PC-9 (cell line): ENCODE measurements around the gene SFSWAP. TPM values are rescaled to one million over a fixed set of nuclear protein-coding genes. Genes with fewer than 3 reads are reported as not detected.

ENCODE experiments used
- BruUV-seq: library from RNA; stranded (reverse); fragments of 400-500 nt; replicated peaks from 2 replicates; lab custom pipeline; 2021; lab: Mats Ljungman, UMichigan
- CTCF ChIA-PET: fragments of 300-600 bp; sonication (Branson Sonifier 250); formaldehyde crosslinking; loops from one replicate; lab custom pipeline; 2022; ENCODE audit warnings: antibody characterized with exemption; lab: Charles Lee
- POLR2A ChIA-PET: fragments of 300-600 bp; sonication (Branson Sonifier 250); formaldehyde crosslinking; loops from one replicate; lab custom pipeline; 2022; ENCODE audit warnings: antibody characterized with exemption; ENCODE audit not compliant: unreplicated experiment; lab: Charles Lee
- DNase-seq, 2 experiments: peaks; one replicate each; pipeline versions ENCODE4 v3.0.0 to v3.0.0-alpha.2; 2015 to 2022; ENCODE audit warnings: mixed read lengths in 1 of 2
- H2AFZ ChIP-seq: fragments of 200-600 bp; sonication (generic); 2 replicates; pipeline ENCODE4 v1.8.1; 2017; ENCODE audit warnings: antibody characterized with exemption
- H3F3A ChIP-seq: fragments of 200-600 bp; sonication (generic); 2 replicates; pipeline ENCODE4 v1.8.1; 2017; ENCODE audit warnings: antibody characterized with exemption, mild to moderate bottlenecking, low read depth; ENCODE audit not compliant: insufficient read depth
- H3K27ac ChIP-seq: fragments of 200-600 bp; sonication (generic); 2 replicates; pipeline ENCODE4 v1.6.1; 2016; ENCODE audit warnings: mixed run types
- H3K27me3 ChIP-seq: fragments of 200-600 bp; sonication (generic); 2 replicates; pipeline ENCODE4 v1.6.1; 2016; ENCODE audit warnings: low read depth, mixed run types; ENCODE audit not compliant: insufficient read depth
- H3K36me3 ChIP-seq: fragments of 200-600 bp; sonication (generic); 2 replicates; pipeline ENCODE4 v1.6.1; 2016; ENCODE audit warnings: low read depth, mixed run types
- H3K4me1 ChIP-seq: fragments of 200-600 bp; sonication (generic); replicated peaks from 2 replicates; pipeline ENCODE4 v1.6.1; 2016; ENCODE audit warnings: mixed run types; ENCODE audit not compliant: insufficient read depth
- H3K4me2 ChIP-seq: fragments of 200-600 bp; sonication (generic); 2 replicates; pipeline ENCODE4 v1.6.1; 2017; ENCODE audit warnings: mixed run types
- H3K4me3 ChIP-seq: fragments of 200-600 bp; sonication (generic); 2 replicates; pipeline ENCODE4 v1.6.1; 2016; ENCODE audit warnings: mixed run types
- H3K79me2 ChIP-seq: fragments of 200-600 bp; sonication (generic); 2 replicates; pipeline ENCODE4 v1.6.1; 2017; ENCODE audit warnings: low read depth, mixed run types
- H3K9me2 ChIP-seq: fragments of 200-600 bp; sonication (generic); 2 replicates; pipeline ENCODE4 v1.8.1; 2017; ENCODE audit warnings: mild to moderate bottlenecking; ENCODE audit not compliant: insufficient read depth
- H3K9me3 ChIP-seq: fragments of 200-600 bp; sonication (generic); 2 replicates; pipeline ENCODE4 v1.8.1; 2016; ENCODE audit warnings: low read depth; ENCODE audit not compliant: insufficient read depth
- H4K20me1 ChIP-seq: fragments of 200-600 bp; sonication (generic); 2 replicates; pipeline ENCODE4 v1.8.1; 2017; ENCODE audit not compliant: insufficient read depth
- EZH2 ChIP-seq: fragments of 200-600 bp; sonication (generic); IDR thresholded peaks from 2 replicates; pipeline ENCODE4 v1.8.0; 2017; ENCODE audit warnings: antibody characterized with exemption, low read depth
- intact Hi-C: fragments of 100-400 bp; cut with micrococcal nuclease; formaldehyde crosslinking; loops from one replicate; pipeline ENCODE4 v1.10.0; 2022; ENCODE audit not compliant: unreplicated experiment
- total RNA-seq: library from RNA; stranded (reverse); gene quantifications from 2 replicates; pipeline ENCODE4 v1.2.3, GENCODE V29; 2021
- TF ChIP-seq, protein P1 (sequence below): fragments of 200-600 bp; sonication (generic); conservative IDR thresholded peaks from 2 replicates; pipeline ENCODE4 v1.6.1; 2017; ENCODE audit warnings: mixed run types, antibody characterized with exemption, mild to moderate bottlenecking, moderate library complexity

SFSWAP gene
- total RNA-seq, 1 experiment from 2014 or later: 40.7 TPM

DNA sequence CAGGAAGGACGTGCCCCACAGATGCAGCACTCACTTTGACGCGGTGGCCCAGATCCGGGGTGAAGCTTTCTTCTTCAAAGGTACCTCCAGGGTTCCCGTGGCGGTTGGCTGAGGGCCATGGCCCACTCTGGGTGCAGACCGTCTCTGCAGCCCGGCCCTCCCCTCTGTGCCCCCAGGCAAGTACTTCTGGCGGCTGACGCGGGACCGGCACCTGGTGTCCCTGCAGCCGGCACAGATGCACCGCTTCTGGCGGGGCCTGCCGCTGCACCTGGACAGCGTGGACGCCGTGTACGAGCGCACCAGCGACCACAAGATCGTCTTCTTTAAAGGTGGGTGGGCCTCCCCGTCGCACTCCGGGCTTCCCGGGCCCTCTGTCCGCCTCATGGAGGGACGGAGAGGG, 134.2 kb downstream of the SFSWAP start:
- Histone ChIP-seq H3K27me3 (peaks cover 3% of the 10 kb centered on the region; the same call in 1 of the 2 replicates), H4K20me1 (no peaks in the 10 kb centered on the region), H3K27ac (no peak overlapping the region), H3K4me2 (no peak overlapping the region), H3K4me1 (no peaks in the 10 kb centered on the region), H3K9me2 (no peaks in the 10 kb centered on the region), H3K4me3 (no peak overlapping the region), H3K36me3 (no peaks in the 10 kb centered on the region), H3K9me3 (no peaks in the 10 kb centered on the region), H3F3A (no peaks in the 10 kb centered on the region), H2AFZ (no peak overlapping the region), H3K79me2 (no peaks in the 10 kb centered on the region)
- POLR2A ChIA-PET: no interaction called here
- no peak for DNase-seq
- TF ChIP-seq, protein P1, sequence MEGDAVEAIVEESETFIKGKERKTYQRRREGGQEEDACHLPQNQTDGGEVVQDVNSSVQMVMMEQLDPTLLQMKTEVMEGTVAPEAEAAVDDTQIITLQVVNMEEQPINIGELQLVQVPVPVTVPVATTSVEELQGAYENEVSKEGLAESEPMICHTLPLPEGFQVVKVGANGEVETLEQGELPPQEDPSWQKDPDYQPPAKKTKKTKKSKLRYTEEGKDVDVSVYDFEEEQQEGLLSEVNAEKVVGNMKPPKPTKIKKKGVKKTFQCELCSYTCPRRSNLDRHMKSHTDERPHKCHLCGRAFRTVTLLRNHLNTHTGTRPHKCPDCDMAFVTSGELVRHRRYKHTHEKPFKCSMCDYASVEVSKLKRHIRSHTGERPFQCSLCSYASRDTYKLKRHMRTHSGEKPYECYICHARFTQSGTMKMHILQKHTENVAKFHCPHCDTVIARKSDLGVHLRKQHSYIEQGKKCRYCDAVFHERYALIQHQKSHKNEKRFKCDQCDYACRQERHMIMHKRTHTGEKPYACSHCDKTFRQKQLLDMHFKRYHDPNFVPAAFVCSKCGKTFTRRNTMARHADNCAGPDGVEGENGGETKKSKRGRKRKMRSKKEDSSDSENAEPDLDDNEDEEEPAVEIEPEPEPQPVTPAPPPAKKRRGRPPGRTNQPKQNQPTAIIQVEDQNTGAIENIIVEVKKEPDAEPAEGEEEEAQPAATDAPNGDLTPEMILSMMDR: no peak
- TF ChIP-seq EZH2: no peak
- intact Hi-C loops: no loop called here
- BruUV-seq: no TSS peak
- CTCF ChIA-PET: no interaction called here

DNA sequence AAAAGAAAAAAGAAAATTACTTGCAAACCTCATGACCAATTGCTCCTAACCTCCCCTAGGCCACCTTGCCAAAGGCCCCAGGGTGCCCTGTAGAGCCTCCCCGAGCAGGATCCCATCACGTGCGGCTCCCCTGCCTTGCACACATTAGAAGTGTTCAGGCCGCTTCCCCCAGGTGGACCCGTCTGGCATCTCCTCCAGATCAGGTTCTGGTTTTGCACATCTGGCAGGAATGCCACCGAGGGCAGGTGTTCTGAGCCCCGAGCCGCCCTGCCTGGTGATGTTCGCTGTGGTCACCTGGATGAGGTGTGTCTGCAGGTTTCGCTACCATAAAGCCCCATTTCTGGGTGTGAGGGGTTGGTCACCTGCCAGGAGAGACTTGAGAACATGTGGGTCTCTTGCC, 136.6 kb downstream of the SFSWAP start:
- no peaks in the 10 kb centered on the region for H3K9me2 ChIP-seq
- H4K20me1 ChIP-seq: no peaks in the 10 kb centered on the region
- no peaks in the 10 kb centered on the region for H3K9me3 ChIP-seq
- H2AFZ ChIP-seq: no peak overlapping the region
- no peaks in the 10 kb centered on the region for H3K36me3 ChIP-seq
- no peak for DNase-seq
- no peak overlapping the region for H3K4me2 ChIP-seq
- TF ChIP-seq, protein P1: no peak
- no peak for TF ChIP-seq EZH2
- H3K27ac ChIP-seq: no peak overlapping the region
- ChIA-PET CTCF (no interaction called here), POLR2A (no interaction called here)
- H3K4me3 ChIP-seq: no peak overlapping the region
- H3K27me3 ChIP-seq: peaks cover 3% of the 10 kb centered on the region; the same call in 1 of the 2 replicates
- BruUV-seq: no TSS peak
- intact Hi-C loops: no loop called here
- H3F3A ChIP-seq: no peaks in the 10 kb centered on the region
- H3K79me2 ChIP-seq: no peaks in the 10 kb centered on the region
- H3K4me1 ChIP-seq: 0 out of 2 replicates have a peak, but pooled peaks cover 3% of the 10 kb centered on the region

DNA sequence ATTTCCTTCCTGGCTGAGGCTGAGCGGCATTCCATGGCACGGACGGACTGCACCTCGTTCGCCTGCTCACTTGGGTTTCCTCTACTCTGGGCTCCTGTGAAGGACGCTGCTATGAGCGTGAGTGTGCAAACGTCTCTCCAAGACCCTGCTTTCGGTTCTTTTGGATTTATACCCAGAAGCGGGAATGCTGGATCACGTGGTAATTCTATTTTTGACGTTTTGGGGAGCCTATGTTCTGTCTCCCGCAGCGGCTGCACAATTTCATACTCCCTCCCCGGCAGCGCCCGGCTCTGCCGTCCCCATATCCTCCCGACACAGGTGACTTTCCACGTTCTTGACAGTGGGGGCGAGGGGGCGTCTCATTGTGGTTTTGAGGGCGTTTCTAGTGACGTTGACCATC, 137.9 kb downstream of the SFSWAP start:
- intact Hi-C loops: no loop called here
- H3K4me3 ChIP-seq: no peak overlapping the region
- TF ChIP-seq EZH2: no peak
- TF ChIP-seq, protein P1: no peak
- CTCF ChIA-PET: no interaction called here
- H3F3A ChIP-seq: peaks cover 5% of the 10 kb centered on the region; the same call in 1 of the 2 replicates
- H3K27me3 ChIP-seq: peaks cover 3% of the 10 kb centered on the region; the same call in 1 of the 2 replicates
- H3K79me2 ChIP-seq: no peaks in the 10 kb centered on the region
- BruUV-seq: no TSS peak
- 0 out of 2 replicates have a peak, but pooled peaks cover 3% of the 10 kb centered on the region for H3K4me1 ChIP-seq
- no peaks in the 10 kb centered on the region for H3K9me2 ChIP-seq
- H3K27ac ChIP-seq: no peak overlapping the region
- H2AFZ ChIP-seq: no peak overlapping the region
- no peak overlapping the region for H3K4me2 ChIP-seq
- POLR2A ChIA-PET: no interaction called here
- no peaks in the 10 kb centered on the region for H4K20me1 ChIP-seq
- H3K9me3 ChIP-seq: no peaks in the 10 kb centered on the region
- no peaks in the 10 kb centered on the region for H3K36me3 ChIP-seq
- DNase-seq: no peak

Other genes starting within 250 kb of the SFSWAP start
- gene MMP17, start 117.3 kb downstream of the SFSWAP start, total RNA-seq: 3.3 and 5.4 TPM in 2 replicates
- gene ULK1, start 183.5 kb downstream of the SFSWAP start, total RNA-seq: 50.8 and 70.5 TPM in 2 replicates
- 36.4 and 37.0 TPM in 2 replicates for gene PUS1, start 218.2 kb downstream of the SFSWAP start, total RNA-seq
- gene EP400, start 238.9 kb downstream of the SFSWAP start, total RNA-seq: 45.0 and 50.3 TPM in 2 replicates